ENCODE measurements around the gene TMEM11.
A peak's percentile ranks its signal among the peaks of the same experiment; 100 is the strongest.
"Not testable (repeated sequence)": the region's sequence is repeated elsewhere in the genome, so short reads cannot be mapped to it uniquely, and the experiment has no call there.

Gene TMEM11

DNA sequence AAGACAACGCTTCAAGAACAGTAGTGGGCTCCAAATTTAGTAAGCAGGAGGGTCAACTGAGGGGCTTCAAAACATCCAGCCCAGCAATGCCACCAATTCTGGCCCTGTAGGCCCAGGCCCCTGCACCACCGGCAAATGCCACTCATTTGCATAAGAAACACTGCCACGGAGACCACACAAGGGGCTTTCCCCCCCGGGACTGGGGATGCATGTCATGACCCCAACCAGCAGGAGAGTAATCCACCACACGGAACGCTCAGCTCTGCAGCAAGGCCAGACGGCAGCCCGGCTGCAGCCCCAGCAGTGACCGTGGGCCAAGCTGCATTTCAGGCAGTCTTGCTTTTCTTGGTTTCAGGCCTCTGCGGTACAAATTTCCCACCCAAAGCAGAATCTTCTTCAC, 14.1 kb downstream of the TMEM11 start:
- TF ChIP-seq, protein P1, sequence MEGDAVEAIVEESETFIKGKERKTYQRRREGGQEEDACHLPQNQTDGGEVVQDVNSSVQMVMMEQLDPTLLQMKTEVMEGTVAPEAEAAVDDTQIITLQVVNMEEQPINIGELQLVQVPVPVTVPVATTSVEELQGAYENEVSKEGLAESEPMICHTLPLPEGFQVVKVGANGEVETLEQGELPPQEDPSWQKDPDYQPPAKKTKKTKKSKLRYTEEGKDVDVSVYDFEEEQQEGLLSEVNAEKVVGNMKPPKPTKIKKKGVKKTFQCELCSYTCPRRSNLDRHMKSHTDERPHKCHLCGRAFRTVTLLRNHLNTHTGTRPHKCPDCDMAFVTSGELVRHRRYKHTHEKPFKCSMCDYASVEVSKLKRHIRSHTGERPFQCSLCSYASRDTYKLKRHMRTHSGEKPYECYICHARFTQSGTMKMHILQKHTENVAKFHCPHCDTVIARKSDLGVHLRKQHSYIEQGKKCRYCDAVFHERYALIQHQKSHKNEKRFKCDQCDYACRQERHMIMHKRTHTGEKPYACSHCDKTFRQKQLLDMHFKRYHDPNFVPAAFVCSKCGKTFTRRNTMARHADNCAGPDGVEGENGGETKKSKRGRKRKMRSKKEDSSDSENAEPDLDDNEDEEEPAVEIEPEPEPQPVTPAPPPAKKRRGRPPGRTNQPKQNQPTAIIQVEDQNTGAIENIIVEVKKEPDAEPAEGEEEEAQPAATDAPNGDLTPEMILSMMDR (IDR thresholded peaks at IDR 0.05; ENCODE audit: insufficient read depth, missing control alignments) = no peak
- no peak for DNase-seq (ENCODE audit: insufficient read length, low spot score)
- FAIRE-seq = no peak

DNA sequence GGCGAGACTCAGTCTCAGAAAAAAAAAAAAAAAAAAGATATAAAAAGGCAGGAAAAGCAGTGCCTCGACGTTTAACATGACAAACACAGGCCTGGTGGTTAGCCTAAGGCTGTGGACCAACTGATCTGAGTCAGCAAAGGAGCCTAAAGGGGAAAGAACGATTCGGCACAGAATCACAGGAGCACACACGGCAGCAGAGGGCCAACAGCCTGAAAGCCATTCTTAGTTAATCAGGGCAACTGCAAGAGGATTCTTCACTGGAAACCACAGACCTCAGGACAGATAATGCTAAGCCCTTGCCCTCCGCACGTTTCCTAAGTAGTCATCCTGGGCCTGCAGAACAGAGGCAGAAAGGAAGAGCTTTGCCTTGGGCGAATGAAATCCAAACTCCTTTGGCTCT, 14.7 kb downstream of the TMEM11 start:
- FAIRE-seq = no peak

DNA sequence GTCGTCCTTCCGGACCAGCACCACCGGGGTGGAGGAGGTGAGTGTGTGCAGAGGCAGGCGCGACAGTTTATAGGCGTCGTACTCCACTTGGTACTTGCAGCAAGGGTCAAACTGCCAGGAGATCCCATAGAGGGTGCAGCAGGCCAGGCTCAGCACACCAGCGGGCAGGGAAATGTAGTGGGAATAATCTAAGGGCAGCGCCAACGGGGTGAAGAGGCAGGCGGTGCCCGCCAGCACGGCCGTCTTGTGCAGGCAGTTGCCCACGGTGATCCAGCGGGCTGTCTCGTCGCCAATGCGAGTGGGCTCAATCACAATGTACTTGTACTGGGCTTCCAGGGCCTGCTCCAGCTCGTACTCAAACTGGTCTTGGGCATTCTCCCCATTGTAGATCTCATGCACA, 15.6 kb downstream of the TMEM11 start:
- DNase-seq (ENCODE audit: insufficient read length, low spot score) (no peak), FAIRE-seq (no peak)
- TF ChIP-seq, protein P1 (IDR thresholded peaks at IDR 0.05; ENCODE audit: insufficient read depth, missing control alignments) = no peak

More for the DNA sequence above, 14.7 kb downstream of the TMEM11 start:
- TF ChIP-seq, protein P1 (IDR thresholded peaks at IDR 0.05; ENCODE audit: insufficient read depth, missing control alignments) = no peak
- DNase-seq (ENCODE audit: insufficient read length, low spot score) = peak; percentile 88

DNA sequence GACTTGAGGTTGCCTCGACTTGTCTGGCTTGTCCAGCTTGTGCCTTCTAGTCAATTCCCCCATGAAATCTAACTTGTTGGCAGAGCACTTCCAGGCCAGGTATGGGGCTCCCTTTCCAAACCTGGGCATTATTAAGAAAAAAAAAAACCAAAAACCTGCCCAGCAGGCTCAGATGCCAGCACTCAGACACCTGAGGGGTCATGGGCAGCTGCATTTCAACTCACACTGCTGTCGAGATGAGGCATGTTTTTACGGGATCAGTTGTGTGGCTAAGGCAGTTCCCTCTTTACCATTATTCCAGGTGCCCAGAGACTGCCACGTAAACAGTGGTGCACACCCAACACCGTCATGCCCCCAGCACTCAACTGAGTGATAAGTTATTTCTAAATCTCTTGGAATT, 17.8 kb downstream of the TMEM11 start:
- DNase-seq (ENCODE audit: insufficient read length, low spot score) (no peak), FAIRE-seq (no peak)
- TF ChIP-seq, protein P1 (IDR thresholded peaks at IDR 0.05; ENCODE audit: insufficient read depth, missing control alignments) = no peak

DNA sequence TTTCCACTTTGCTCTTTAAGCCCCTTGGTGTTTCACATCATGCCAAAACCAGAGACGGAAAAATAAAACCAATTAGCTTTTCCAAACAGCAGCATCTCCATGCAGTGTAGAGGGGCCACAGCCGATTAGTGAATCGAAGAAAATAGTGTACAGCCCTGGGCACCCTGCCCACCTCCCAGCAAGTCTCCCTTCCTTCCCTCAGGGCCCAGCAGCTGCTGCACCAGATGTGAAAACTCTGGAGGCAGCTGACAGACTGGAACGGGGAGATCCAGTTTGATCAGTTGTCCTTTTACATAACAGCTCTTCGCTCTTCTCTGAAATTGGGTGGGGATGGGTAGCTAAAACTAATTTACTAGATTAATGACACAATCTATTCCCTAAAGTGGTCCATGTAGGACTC, 19.3 kb downstream of the TMEM11 start:
- TF ChIP-seq, protein P1 (IDR thresholded peaks at IDR 0.05; ENCODE audit: insufficient read depth, missing control alignments) = no peak
- FAIRE-seq (no peak), DNase-seq (ENCODE audit: insufficient read length, low spot score) (no peak)

DNA sequence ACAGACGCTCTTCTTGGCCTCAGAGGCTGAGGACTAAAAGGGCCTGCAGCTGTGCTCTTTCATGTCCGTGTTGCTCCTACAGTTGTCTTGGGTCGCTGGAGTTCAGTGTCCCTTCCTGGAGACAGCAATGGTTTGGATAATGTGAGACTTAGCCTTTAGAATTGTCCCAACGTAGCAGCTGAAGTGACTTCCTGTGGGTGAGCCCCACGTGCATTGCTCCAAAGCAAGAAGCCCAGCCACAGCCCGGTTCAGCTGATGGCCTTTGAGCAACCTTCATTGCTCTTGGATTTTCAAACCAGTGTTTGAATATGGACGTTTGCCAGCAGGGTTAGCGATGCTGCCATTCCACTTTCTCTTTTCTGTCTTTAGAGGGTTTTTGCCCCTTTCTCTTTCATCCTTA, 19.7 kb downstream of the TMEM11 start:
- DNase-seq (ENCODE audit: insufficient read length, low spot score) (no peak), FAIRE-seq (no peak)
- TF ChIP-seq, protein P1 (IDR thresholded peaks at IDR 0.05; ENCODE audit: insufficient read depth, missing control alignments) = no peak

DNA sequence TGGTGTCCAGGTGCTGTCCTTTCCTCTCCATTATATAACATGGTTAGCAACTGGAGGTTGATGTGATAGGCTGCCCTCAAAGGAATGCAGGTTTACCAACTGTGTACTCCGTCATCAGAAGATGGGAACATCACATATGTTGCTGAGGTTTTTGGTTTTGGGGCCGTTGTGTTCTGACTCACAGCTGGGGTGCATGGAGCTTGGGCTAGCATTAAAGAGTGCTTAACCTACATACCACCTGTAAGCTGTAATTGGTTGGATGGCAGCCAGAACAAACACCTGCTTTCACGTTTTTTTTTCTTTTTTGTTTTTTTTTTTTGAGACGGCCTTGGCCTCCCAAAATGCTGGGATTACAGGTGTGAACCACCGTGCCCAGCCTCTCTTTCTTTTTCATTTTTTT, 20.9 kb downstream of the TMEM11 start:
- FAIRE-seq = no peak
- TF ChIP-seq, protein P1 (IDR thresholded peaks at IDR 0.05; ENCODE audit: insufficient read depth, missing control alignments) = no peak
- DNase-seq (ENCODE audit: insufficient read length, low spot score) = no peak

DNA sequence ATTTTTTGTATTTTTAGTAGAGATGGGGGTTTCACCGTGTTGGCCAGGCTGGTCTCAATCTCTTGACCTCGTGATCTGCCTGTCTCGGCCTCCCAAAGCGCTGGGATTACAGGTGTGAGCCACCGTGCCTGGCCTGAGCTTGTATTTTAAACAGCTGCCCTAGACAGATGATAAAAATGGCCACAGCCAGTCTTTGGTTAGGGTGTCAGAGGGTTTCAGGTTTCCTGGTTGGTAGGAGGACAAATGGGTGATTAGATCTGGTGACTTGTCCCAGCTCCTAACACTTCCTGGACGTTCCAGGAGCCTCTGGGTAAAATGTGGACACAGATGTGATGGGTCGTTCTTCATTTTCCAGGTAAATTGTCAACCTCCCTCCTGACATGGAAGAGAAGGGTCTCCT, 21.5 kb downstream of the TMEM11 start:
- FAIRE-seq; DNase-seq (ENCODE audit: insufficient read length, low spot score): not testable (repeated sequence)
